A549 (cell line): ENCODE results near the gene TRPM6.

Experiments
- CHD2 ChIP-seq: fragments of 150-350 bp; IDR thresholded peaks from 2 replicates; pipeline ENCODE4 v1.6.1; 2014; ENCODE audit warnings: low read length; ENCODE audit not compliant: partially characterized antibody
- CHD4 ChIP-seq: fragments of 200-600 bp; sonication (generic); IDR thresholded peaks from 2 replicates; pipeline ENCODE4 v1.6.1; 2016; ENCODE audit warnings: antibody characterized with exemption, mild to moderate bottlenecking, borderline replicate concordance
- CTCF ChIP-seq: fragments of >200 bp; sonication (Bioruptor Twin); formaldehyde crosslinking; IDR thresholded peaks from 3 replicates; pipeline ENCODE4 v1.5.1; 2016
- EP300 ChIP-seq, 2 experiments: fragments of >200 bp; sonication (Bioruptor Twin); formaldehyde crosslinking; IDR thresholded peaks; 2 replicates in 1 of 2; 3 replicates in 1 of 2; pipeline ENCODE4 v1.6.1; 2016 to 2017
- FOSL2 ChIP-seq, 2 experiments: fragments of 450-650 bp in 1 of 2; fragments of >200 bp in 1 of 2; sonication (Bioruptor Twin) in 1 of 2; formaldehyde crosslinking; IDR thresholded peaks; 2 replicates each; pipeline versions ENCODE4 v1.5.0 to v1.6.1; 2016 to 2020; ENCODE audit warnings: mild to moderate bottlenecking in 1 of 2, moderate library complexity in 1 of 2
- MAX ChIP-seq: IDR thresholded peaks from 2 replicates; pipeline ENCODE4 v1.6.1; 2012
- POLR2A ChIP-seq: IDR thresholded peaks from 2 replicates; pipeline ENCODE4 v1.6.1; 2012; ENCODE audit warnings: mild to moderate bottlenecking, low read length
- RAD21 ChIP-seq, 2 experiments: fragments of >200 bp in 1 of 2; sonication (Bioruptor Twin) in 1 of 2; formaldehyde crosslinking in 1 of 2; IDR thresholded peaks in 1 of 2; conservative IDR thresholded peaks in 1 of 2; 2 replicates in 1 of 2; 3 replicates in 1 of 2; pipeline ENCODE4 v1.6.1; 2012 to 2018; ENCODE audit warnings: inconsistent platforms in 1 of 2
- TF ChIP-seq, protein P1 (sequence below): IDR thresholded peaks from 2 replicates; pipeline ENCODE4 v1.6.1; 2012; ENCODE audit warnings: low read depth, borderline replicate concordance

DNA sequence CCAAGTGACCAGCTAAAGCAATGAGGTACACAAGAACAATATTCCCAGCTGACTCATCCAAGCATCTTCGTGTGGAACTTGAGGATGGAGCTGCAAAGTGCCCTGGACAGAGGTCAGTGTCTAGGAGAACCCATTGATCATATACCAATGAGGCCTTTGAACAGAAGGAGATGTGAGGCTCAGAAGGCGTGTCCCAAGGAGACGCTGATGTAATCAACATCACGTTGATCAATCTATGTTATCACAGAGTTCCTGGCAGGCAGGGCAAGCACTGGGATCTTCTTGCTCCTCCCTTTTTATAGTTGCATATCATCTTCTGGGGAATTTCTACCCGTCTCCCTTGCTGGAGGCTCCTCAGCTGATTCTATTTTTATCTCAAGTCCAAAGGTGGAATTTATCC, 163.4 kb downstream of the TRPM6 start:
- no peak for TF ChIP-seq CTCF
- TF ChIP-seq, protein P1, sequence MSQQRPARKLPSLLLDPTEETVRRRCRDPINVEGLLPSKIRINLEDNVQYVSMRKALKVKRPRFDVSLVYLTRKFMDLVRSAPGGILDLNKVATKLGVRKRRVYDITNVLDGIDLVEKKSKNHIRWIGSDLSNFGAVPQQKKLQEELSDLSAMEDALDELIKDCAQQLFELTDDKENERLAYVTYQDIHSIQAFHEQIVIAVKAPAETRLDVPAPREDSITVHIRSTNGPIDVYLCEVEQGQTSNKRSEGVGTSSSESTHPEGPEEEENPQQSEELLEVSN = no peak
- no peak for TF ChIP-seq CHD2
- TF ChIP-seq FOSL2 (IDR thresholded peaks at IDR 0.05) = no peak
- TF ChIP-seq FOSL2 (CRISPR knock-in tag; IDR thresholded peaks at IDR 0.05) = no peak
- no peak for TF ChIP-seq RAD21 (conservative IDR thresholded peaks at IDR 0.05 in 1 of 2, IDR thresholded peaks at IDR 0.05 in 1 of 2)
- TF ChIP-seq CHD4 = no peak
- TF ChIP-seq EP300 (IDR thresholded peaks at IDR 0.05) = no peak
- no peak for TF ChIP-seq MAX
- TF ChIP-seq POLR2A = no peak
